Renal cortex interstitium (tissue), 11 donors: ENCODE data around the gene GMDS. TPM values are rescaled to one million over a fixed set of nuclear protein-coding genes. Genes with fewer than 3 reads are reported as not detected.

Experiments used
- DNase-seq, 11 donors: peaks; one replicate each; pipeline ENCODE4 v3.0.0-alpha.2; 2013; ENCODE audit warnings: low read depth in 9 of 11, low spot score in 4 of 11; ENCODE audit errors: extremely low read depth in 1 of 11
- polyA plus RNA-seq, 3 donors: library from polyadenylated mRNA; unstranded; fragments of 120-200 nt; gene quantifications; one replicate each; pipeline ENCODE4 v1.2.1, GENCODE V29; 2013; ENCODE audit not compliant: insufficient read length in 3 of 3

The GMDS gene
- polyA plus RNA-seq, 3 donors, result 62.2 to 72.8 (median 67.5) TPM

- no peak for DNase-seq
These were observed 375.2 kb downstream of the GMDS start for GRCh38 chr6:1870251-1870650.

DNA sequence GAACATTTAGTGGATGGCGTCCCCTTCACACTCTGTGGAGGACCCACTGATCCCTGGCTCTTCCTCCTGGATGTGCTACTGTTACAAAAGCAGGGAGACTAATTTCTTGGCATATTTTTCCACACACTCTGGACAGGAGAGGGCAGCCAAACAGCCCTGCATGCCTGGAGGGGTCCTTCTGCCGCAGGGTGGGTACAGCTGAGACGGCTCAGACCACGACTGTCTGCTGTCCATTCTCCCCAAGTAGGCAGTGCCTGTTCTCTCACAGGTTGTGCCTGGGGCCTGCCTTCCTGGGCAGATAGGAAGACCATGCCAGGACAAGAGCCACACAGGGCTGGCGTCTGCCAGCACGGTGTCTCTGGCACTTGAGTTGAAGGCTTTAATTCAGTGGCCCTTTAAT is 375.6 kb downstream of the GMDS start:
- no peak for DNase-seq

- no peak for DNase-seq
These were observed 376.1 kb downstream of the GMDS start for GRCh38 chr6:1869308-1869707.

- DNase-seq, result no peak
These were observed 376.7 kb downstream of the GMDS start for GRCh38 chr6:1868561-1869261.

- no peak for DNase-seq
These were observed 378.2 kb downstream of the GMDS start for GRCh38 chr6:1867197-1867596.

GRCh38 chr6:1865585-1865984 is 379.8 kb downstream of the GMDS start:
- DNase-seq, result no peak

DNA sequence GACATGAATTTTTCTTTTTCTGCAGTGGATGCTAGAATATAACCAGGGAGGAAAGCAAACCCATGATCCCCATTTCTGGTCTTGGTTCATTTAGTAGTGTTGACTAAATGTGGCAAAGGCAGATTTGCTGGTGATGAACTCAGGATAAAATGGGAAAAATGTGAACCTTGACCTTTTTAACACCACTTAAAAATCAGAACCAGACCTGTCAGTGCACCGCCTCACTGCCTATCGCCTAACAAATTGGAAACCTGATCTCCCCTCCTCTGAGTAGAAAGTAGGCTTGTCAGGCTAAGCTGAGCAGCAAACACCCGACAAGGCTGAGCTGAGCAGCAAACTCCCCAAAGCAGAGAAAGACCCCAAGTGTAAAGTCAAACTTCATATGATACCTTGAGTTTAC is 380.9 kb downstream of the GMDS start:
- DNase-seq, result peak in 1 of 11 donors; percentile 67

GRCh38 chr6:1862411-1862810 is 383.0 kb downstream of the GMDS start:
- no peak for DNase-seq

DNA sequence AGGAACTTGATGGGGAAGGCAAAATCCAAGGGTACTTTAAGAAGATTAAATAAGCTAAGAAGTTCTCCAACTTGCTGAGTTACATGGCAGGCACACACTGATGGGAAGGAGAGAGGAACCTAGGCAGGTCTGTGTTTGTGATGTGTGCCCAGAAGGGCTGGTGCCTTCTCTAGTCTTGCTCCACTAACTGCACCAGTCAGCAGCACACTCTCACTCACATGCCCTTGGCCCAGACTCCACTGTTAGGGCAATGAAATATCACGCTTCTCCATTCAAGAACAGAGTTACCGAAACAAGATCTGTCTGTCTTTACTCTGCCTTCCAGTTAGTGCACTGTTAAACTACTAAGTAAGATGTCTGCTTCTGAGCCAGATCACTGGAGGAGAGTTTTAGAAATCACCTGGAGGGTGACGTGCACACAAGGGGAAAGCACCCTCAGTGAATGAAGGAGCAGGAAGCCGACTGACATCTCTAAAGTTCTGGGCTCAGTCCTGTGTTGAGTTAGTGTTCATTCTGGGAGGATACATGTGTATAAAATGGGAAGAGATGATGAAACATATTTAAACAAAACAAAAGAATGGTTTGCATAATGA is 384.6 kb downstream of the GMDS start:
- DNase-seq, result no peak

DNA sequence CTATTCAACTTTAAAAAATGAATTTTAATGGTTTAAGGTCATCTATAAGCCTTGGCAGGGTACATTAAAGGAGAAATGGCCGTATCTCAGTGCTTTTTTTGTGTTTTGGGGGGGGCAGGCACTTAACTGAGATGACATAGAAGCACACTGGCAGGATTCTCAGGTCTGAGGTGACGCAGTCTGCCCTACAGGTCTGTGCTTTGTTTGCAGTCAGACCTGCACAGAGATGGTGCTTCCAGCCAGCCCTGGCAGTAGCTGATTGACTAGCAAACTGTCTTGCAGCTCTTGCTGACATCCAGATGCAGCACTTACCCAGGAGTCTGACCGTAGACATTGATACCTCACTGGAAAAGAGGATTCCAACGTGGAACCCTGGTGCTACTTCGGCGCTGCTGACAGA is 386.5 kb downstream of the GMDS start:
- DNase-seq, result no peak

- no peak for DNase-seq
These were observed 387.2 kb downstream of the GMDS start for GRCh38 chr6:1858196-1858595.

DNA sequence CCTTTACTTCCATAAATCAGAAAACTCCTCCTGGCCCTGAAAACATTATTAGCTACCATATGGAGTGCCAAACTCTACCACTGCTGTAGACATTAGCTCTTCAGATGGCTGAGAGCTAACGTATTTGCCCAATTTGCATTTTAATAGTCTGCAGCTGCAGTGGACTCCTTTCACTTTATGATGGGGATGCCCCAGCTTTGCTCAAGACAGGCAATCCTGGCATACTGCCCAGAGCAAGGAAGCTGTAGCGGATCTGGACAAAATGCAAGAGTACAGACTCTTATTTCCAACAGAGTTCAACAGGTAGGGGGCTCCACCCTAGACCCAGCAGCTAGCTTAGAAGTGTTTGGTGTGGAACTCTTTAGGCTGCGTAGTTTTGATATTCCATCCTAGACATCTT is 389.0 kb downstream of the GMDS start:
- no peak for DNase-seq

- DNase-seq, result no peak
These were observed 389.5 kb downstream of the GMDS start for GRCh38 chr6:1855890-1856289.

DNA sequence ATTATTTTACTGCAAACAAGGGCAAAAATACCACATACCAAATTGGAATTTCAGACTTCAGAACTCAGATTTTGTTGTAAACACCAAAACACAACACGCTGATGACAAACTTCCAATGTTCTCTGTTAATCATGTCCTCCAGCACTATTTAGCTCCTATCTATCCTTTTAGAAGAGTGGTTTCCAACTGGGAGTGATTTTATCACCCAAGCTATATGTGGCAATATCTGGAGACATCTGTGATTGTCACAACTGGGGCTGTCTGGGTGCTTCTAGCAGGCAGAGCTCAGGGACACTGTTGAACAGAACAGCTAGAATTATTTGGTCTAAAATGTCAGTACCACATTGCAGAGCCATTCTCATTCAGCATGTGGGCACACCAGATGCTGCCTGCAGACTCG is 391.1 kb downstream of the GMDS start:
- no peak for DNase-seq

- DNase-seq, result no peak
These were observed 391.6 kb downstream of the GMDS start for GRCh38 chr6:1853761-1854160.

GRCh38 chr6:1851681-1852456 is 393.5 kb downstream of the GMDS start:
- no peak for DNase-seq

DNA sequence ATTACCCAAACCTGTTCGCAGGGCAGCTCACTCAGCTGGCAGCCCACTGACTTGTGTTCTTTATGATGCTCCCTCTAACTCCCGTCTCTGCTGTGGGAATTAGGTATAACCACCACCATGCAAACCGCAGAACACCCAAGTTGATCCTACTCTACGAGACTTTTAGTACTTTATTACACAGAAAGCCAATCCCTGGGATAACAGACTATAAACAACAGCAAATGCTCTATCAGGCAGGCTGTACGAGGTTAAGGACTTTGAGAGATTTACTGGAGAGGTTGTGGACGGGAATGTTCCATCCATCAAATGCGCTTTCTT is 394.6 kb downstream of the GMDS start:
- no peak for DNase-seq

GRCh38 chr6:1850121-1850839 is 395.1 kb downstream of the GMDS start:
- no peak for DNase-seq

GRCh38 chr6:1849691-1850090 is 395.7 kb downstream of the GMDS start:
- no peak for DNase-seq

GRCh38 chr6:1848752-1849151 is 396.7 kb downstream of the GMDS start:
- DNase-seq, result no peak
